SK-N-SH (cell line): Measurements from ENCODE around the gene CNBD2. TPM values are rescaled to one million over a fixed set of nuclear protein-coding genes. Genes with fewer than 3 reads are reported as not detected.

Source experiments
- CTCF ChIA-PET: fragments of 300-600, 350-600 bp; formaldehyde crosslinking; extraction: SDS; loops from one replicate; lab custom pipeline; 2021; lab: Yijun Ruan, JAX
- POLR2A ChIA-PET: fragments of 350-600 bp; sonication (Branson Sonifier 250); formaldehyde crosslinking; extraction: SDS; loops from one replicate; lab custom pipeline; 2020; ENCODE audit warnings: antibody characterized with exemption, inconsistent platforms; lab: Yijun Ruan, JAX
- DNase-seq: peaks from one replicate; pipeline ENCODE4 v3.0.0; 2012
- H2AFZ ChIP-seq: fragments of 200-600 bp; sonication (generic); 2 replicates; pipeline ENCODE4 v1.8.1; 2016; ENCODE audit warnings: antibody characterized with exemption, mild to moderate bottlenecking, low read depth
- H3F3A ChIP-seq: fragments of 200-600 bp; sonication (generic); replicated peaks from 2 replicates; pipeline ENCODE3; 2016; ENCODE audit warnings: antibody characterized with exemption, mild to moderate bottlenecking; ENCODE audit not compliant: insufficient read depth
- H3K27ac ChIP-seq, 2 experiments: fragments of 200-500 bp in 1 of 2; fragments of 200-600 bp in 1 of 2; sonication (Bioruptor generic) in 1 of 2; sonication (generic), shearing (Covaris generic) in 1 of 2; 2 replicates each; pipeline versions ENCODE4 v1.5.1 to v1.6.1; 2014 to 2016; ENCODE audit warnings: low read depth in 2 of 2, inconsistent platforms in 1 of 2, low read length in 1 of 2, mild to moderate bottlenecking in 1 of 2, mixed read lengths in 1 of 2
- H3K27me3 ChIP-seq: fragments of 200-600 bp; sonication (generic), shearing (Covaris generic); 2 replicates; pipeline ENCODE4 v1.6.1; 2016; ENCODE audit warnings: mixed run types; ENCODE audit not compliant: insufficient read depth
- H3K36me3 ChIP-seq, 2 experiments: fragments of 200-500 bp in 1 of 2; fragments of 200-600 bp in 1 of 2; sonication (Bioruptor generic) in 1 of 2; sonication (generic) in 1 of 2; replicated peaks in 1 of 2; 2 replicates each; pipeline versions ENCODE3 to v1.5.1; 2014 to 2016; ENCODE audit warnings: low read length in 1 of 2, mild to moderate bottlenecking in 1 of 2; ENCODE audit not compliant: insufficient read depth in 2 of 2, control insufficient read depth in 1 of 2
- H3K4me1 ChIP-seq, 2 experiments: fragments of 200-500 bp in 1 of 2; fragments of 200-600 bp in 1 of 2; sonication (Bioruptor generic) in 1 of 2; sonication (generic), shearing (Covaris generic) in 1 of 2; 2 replicates each; pipeline versions ENCODE4 v1.5.1 to v1.6.1; 2014 to 2016; ENCODE audit warnings: low read depth in 1 of 2, low read length in 1 of 2, mixed run types in 1 of 2; ENCODE audit not compliant: insufficient read depth in 2 of 2, control insufficient read depth in 1 of 2
- H3K4me2 ChIP-seq: fragments of 200-600 bp; sonication (generic), shearing (Covaris generic); 2 replicates; pipeline ENCODE4 v1.6.1; 2017; ENCODE audit warnings: mixed run types
- H3K4me3 ChIP-seq, 2 experiments: fragments of 200-500 bp in 1 of 2; fragments of 200-600 bp in 1 of 2; sonication (Bioruptor generic) in 1 of 2; sonication (generic), shearing (Covaris generic) in 1 of 2; 2 replicates each; pipeline versions ENCODE4 v1.5.1 to v1.8.1; 2014 to 2016; ENCODE audit warnings: low read depth in 2 of 2, inconsistent platforms in 1 of 2, low read length in 1 of 2, mild to moderate bottlenecking in 1 of 2, mixed read lengths in 1 of 2, moderate library complexity in 1 of 2
- H3K79me2 ChIP-seq: fragments of 200-600 bp; sonication (generic); 2 replicates; pipeline ENCODE4 v1.8.1; 2017; ENCODE audit warnings: mild to moderate bottlenecking; ENCODE audit not compliant: insufficient read depth
- H3K9ac ChIP-seq: fragments of 200-600 bp; sonication (generic); 2 replicates; pipeline ENCODE4 v1.6.1; 2017; ENCODE audit warnings: mixed run types
- H3K9me2 ChIP-seq: fragments of 200-600 bp; sonication (generic); 2 replicates; pipeline ENCODE4 v1.6.1; 2017; ENCODE audit warnings: mixed run types
- H3K9me3 ChIP-seq: fragments of 200-600 bp; sonication (generic); 2 replicates; pipeline ENCODE4 v1.6.1; 2017; ENCODE audit warnings: mixed run types, mild to moderate bottlenecking, moderate library complexity
- H4K20me1 ChIP-seq: fragments of 200-600 bp; sonication (generic); 2 replicates; pipeline ENCODE4 v1.6.1; 2017; ENCODE audit warnings: mild to moderate bottlenecking, mixed run types; ENCODE audit not compliant: insufficient read depth
- FOSL2 ChIP-seq: IDR thresholded peaks from 2 replicates; pipeline ENCODE4 v1.4.0; 2012; ENCODE audit warnings: low read depth, mild to moderate bottlenecking, moderate library complexity, borderline replicate concordance
- NRF1 ChIP-seq: IDR thresholded peaks from 2 replicates; pipeline ENCODE4 v1.6.1; 2012; ENCODE audit warnings: low read depth, mild to moderate bottlenecking, low read length
- RCOR1 ChIP-seq: fragments of 150-350 bp; IDR thresholded peaks from 2 replicates; pipeline ENCODE4 v1.6.1; 2017; ENCODE audit warnings: antibody characterized with exemption, low read length
- TAF1 ChIP-seq: IDR thresholded peaks from 2 replicates; pipeline ENCODE4 v1.6.1; 2012; ENCODE audit warnings: low read depth, mild to moderate bottlenecking, low read length, moderate library complexity, borderline replicate concordance
- WGBS: methylation state at CpG from one replicate; pipeline ENCODE4 v1.1.6; 2017; ENCODE audit warnings: low lambda C conversion rate; 5-methylcytosine and 5-hydroxymethylcytosine counted together
- polyA plus RNA-seq, 3 experiments: library from polyadenylated mRNA; depleted of rRNA; stranded (reverse); fragments of >200 nt; gene quantifications; 2 replicates each; pipeline ENCODE4 v1.2.3, GENCODE V29; 2012
- TF ChIP-seq, protein P1 (sequence below): IDR thresholded peaks from 2 replicates; pipeline ENCODE4 v1.4.0; 2012; ENCODE audit warnings: low read depth, borderline replicate concordance

CNBD2 gene
- polyA plus RNA-seq, 1 of the 3 experiments (the other 2 are of a cell fraction): 5.6 TPM

DNA sequence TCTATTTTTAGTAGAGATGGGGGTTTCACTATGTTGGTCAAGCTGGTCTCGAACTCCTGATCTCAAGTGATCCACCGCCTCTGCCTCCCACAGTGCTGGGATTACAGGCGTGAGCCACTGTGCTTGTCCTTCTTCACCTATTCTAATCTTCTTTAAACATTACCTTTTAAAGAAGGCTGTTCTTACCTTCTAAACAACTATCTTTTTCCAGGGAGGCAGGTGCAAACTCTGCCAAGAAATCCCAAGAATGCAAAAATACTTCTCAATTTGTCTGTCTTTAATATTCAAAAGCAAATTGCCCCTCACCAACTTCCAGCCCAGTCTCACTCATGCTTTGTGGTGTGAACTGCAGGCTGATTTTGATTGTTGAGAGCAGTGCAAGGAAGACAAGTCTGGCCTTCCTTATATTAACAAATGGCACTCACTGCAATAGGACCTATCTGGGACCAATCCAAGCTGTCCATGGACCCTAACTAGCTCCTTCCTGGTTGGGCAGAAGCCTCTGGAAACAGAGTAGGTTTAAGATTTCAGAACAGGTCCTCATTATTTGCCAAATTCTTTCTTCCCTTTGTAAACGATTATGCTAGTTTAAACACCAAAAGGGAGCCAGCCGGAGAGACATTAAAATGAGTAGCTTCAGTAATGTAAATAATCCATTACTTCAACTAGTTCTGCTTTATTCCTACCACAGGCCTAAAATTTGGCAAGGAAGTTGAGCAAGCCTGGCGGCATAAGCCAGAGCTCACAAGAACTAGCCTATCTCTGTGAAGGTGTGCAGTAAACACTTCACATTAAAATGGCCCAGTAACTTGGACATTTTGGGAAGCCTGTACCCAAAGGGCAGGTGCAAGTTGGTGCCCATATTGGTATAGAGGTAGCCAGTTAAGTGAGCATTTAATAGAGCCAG lies 15.7 kb upstream of the CNBD2 start:
- Histone ChIP-seq H4K20me1 (no peaks in the 10 kb centered on the region), H3K9me3 (no peaks in the 10 kb centered on the region), H3K9me2 (no peaks in the 10 kb centered on the region), H2AFZ (no peak overlapping the region), H3K4me2 (peak overlapping the region; percentile 80), H3K27ac (peak overlapping the region; percentile 93 to 96), H3K79me2 (peaks cover 40% of the 10 kb centered on the region), H3K36me3 (peaks cover 5 to 29% of the 10 kb centered on the region in 2 experiments), H3F3A (peaks cover 27% of the 10 kb centered on the region), H3K27me3 (no peaks in the 10 kb centered on the region), H3K4me3 (peak overlapping the region; percentile 88), H3K9ac (peak overlapping the region; percentile 95), H3K4me1 (peaks cover 11 to 14% of the 10 kb centered on the region in 2 experiments; a peak in 2 of 4 replicates)
- 58% methylated on average over 6 of the region's 6 CpGs for WGBS
- ChIA-PET CTCF (interaction anchor here (1.0 to 4.4 kb wide), 11 partner anchors 12 to 334 kb away, joined by 3 to 40 read pairs (median 22); no protein-coding TSS in a partner anchor), POLR2A (interaction anchor here (0.5 to 2.8 kb wide), 5 partner anchors 9 to 1934 kb away, joined by 3 to 34 read pairs (median 3); partner anchors contain the start of gene RBM39)
- no peak for DNase-seq
- TF ChIP-seq RCOR1 (no peak), NRF1 (no peak), TAF1 (0 out of 2 replicates have a peak, but pooled peaks have one; percentile 13)

DNA sequence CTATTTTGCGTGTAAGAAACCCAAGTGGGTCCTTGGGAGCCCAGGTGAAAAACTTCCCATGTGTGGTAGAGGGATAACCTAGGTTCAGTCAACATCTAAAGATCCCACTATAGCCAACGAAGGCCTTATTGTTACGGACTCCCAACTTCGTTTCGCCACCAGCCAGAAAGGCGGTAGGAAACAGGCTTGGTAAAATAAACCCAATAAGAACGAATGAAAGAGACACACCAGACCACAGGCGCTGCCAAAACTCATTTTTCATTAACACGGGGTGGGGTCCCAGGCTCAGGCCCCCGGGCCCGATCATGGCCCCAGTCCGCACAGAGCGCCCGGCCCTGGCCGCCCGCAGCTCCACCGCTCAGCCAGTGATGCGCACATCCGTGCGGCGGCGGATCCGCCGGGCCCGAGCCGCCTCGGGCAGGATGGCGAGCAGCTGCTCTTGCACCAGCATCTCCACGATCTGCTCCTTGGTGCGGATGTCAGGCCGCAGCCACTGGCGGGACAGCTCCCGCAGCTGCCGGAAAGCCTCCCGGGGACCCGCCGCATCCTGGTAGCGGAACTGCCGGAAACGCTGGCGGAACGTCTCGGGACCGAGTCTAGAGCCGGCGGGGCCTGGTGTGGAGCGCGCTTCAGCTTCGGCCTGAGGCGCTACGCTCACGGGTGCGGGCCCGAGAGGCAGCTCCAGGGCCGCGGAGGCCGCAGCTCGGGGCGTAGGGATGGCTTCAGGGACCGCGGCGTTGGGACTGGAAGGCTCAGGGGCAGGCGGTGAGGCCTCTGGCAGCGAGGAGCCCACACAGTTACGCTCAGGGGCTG lies 14.8 kb upstream of the CNBD2 start:
- Histone ChIP-seq H3K4me1 (peaks cover 11 to 14% of the 10 kb centered on the region in 2 experiments; a peak in 2 of 4 replicates), H3K9me3 (no peaks in the 10 kb centered on the region), H3K27ac (peak overlapping the region; percentile 93 to 96), H3K79me2 (peaks cover 40% of the 10 kb centered on the region), H3K9me2 (no peaks in the 10 kb centered on the region), H3K4me2 (peak overlapping the region; percentile 80), H2AFZ (peak overlapping the region; percentile 36; the same call in 1 of the 2 replicates), H3K4me3 (peak overlapping the region; percentile 88), H3F3A (peaks cover 26% of the 10 kb centered on the region), H3K9ac (peak overlapping the region; percentile 95), H3K36me3 (peaks cover 0 to 20% of the 10 kb centered on the region in 2 experiments), H4K20me1 (no peaks in the 10 kb centered on the region), H3K27me3 (no peaks in the 10 kb centered on the region)
- POLR2A ChIA-PET: interaction anchor here (0.6 to 2.8 kb wide), 15 partner anchors 10 to 334 kb away, joined by 3 to 34 read pairs (median 4); partner anchors contain the start of gene RBM39
- WGBS: 6% methylated on average over 18 of the region's 65 CpGs
- peak; percentile 73 for DNase-seq
- TF ChIP-seq FOSL2: no peak
- TF ChIP-seq, protein P1, sequence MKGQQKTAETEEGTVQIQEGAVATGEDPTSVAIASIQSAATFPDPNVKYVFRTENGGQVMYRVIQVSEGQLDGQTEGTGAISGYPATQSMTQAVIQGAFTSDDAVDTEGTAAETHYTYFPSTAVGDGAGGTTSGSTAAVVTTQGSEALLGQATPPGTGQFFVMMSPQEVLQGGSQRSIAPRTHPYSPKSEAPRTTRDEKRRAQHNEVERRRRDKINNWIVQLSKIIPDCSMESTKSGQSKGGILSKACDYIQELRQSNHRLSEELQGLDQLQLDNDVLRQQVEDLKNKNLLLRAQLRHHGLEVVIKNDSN: no peak
- CTCF ChIA-PET: interaction anchor here (0.6 to 4.4 kb wide), 40 partner anchors 8 to 520 kb away, joined by 3 to 40 read pairs (median 4); partner anchors contain the start of gene PHF20
